HepG2 (cell line): Measurements from ENCODE around the gene IGFLR1. TPM values are rescaled to one million over a fixed set of nuclear protein-coding genes. Genes with fewer than 3 reads are reported as not detected.

Source experiments
- AHR ChIP-seq: IDR thresholded peaks from 2 replicates; pipeline ENCODE4 v1.6.1; 2018; ENCODE audit warnings: missing genetic modification reagents, missing compliant biosample characterization
- CBX2 ChIP-seq, 2 experiments: fragments of 200-600 bp in 1 of 2; sonication (generic); formaldehyde crosslinking in 1 of 2; IDR thresholded peaks; 2 replicates each; pipeline versions ENCODE4 v1.7.0 to v1.8.1; 2018 to 2022; ENCODE audit warnings: low read depth in 2 of 2, low read length in 1 of 2, mild to moderate bottlenecking in 1 of 2, missing genetic modification reagents in 1 of 2
- CEBPG ChIP-seq: IDR thresholded peaks from 2 replicates; pipeline ENCODE4 v1.6.1; 2016
- RARA ChIP-seq: IDR thresholded peaks from 2 replicates; pipeline ENCODE4 v1.6.1; 2016; ENCODE audit warnings: missing genetic modification reagents, missing compliant biosample characterization
- SNAI1 ChIP-seq: sonication (generic); formaldehyde crosslinking; IDR thresholded peaks from 2 replicates; pipeline ENCODE4 v1.5.0; 2020; ENCODE audit warnings: mild to moderate bottlenecking, missing genetic modification reagents, borderline replicate concordance
- TEAD2 ChIP-seq: sonication (generic); formaldehyde crosslinking; IDR thresholded peaks from 2 replicates; pipeline ENCODE4 v1.9.0; 2021; ENCODE audit warnings: missing genetic modification reagents
- ZFX ChIP-seq: sonication (generic); formaldehyde crosslinking; IDR thresholded peaks from 2 replicates; pipeline ENCODE4 v1.4.0; 2020; ENCODE audit warnings: mild to moderate bottlenecking, low read depth, missing genetic modification reagents, moderate library complexity
- ZMAT3 ChIP-seq: sonication (generic); formaldehyde crosslinking; conservative IDR thresholded peaks from 2 replicates; pipeline ENCODE4 v1.7.0; 2021; ENCODE audit warnings: missing genetic modification reagents
- ZMYM4 ChIP-seq: sonication (generic); formaldehyde crosslinking; IDR thresholded peaks from 2 replicates; pipeline ENCODE4 v1.8.1; 2023; ENCODE audit warnings: mild to moderate bottlenecking, missing genetic modification reagents
- ZNF234 ChIP-seq: sonication (generic); formaldehyde crosslinking; conservative IDR thresholded peaks from 2 replicates; pipeline ENCODE4 v1.5.1; 2020; ENCODE audit warnings: mild to moderate bottlenecking, missing genetic modification reagents
- ZNF354B ChIP-seq: sonication (generic); formaldehyde crosslinking; IDR thresholded peaks from 2 replicates; pipeline ENCODE4 v1.8.0; 2022; ENCODE audit warnings: mild to moderate bottlenecking, missing genetic modification reagents
- ZNF367 ChIP-seq: sonication (generic); formaldehyde crosslinking; IDR thresholded peaks from 2 replicates; pipeline ENCODE4 v1.4.0; 2020; ENCODE audit warnings: missing genetic modification reagents, borderline replicate concordance
- ZNF552 ChIP-seq: sonication (generic); formaldehyde crosslinking; IDR thresholded peaks from 2 replicates; pipeline ENCODE4 v1.9.0; 2022; ENCODE audit warnings: missing genetic modification reagents, mild to moderate bottlenecking, borderline replicate concordance
- ZNF558 ChIP-seq: sonication (generic); formaldehyde crosslinking; IDR thresholded peaks from 2 replicates; pipeline ENCODE4 v1.9.0; 2022; ENCODE audit warnings: mild to moderate bottlenecking, missing genetic modification reagents, borderline replicate concordance
- polyA plus RNA-seq, 8 experiments: library from polyadenylated mRNA; depleted of rRNA in 3 of 8; stranded (reverse) in 7 of 8; unstranded in 1 of 8; fragments of >200 nt; fragmentation: Illumina TruSeq in 4 of 8; extraction: Trizol in 4 of 8; gene quantifications; 2 replicates each; pipeline versions ENCODE4 v1.2.1 to v1.2.3, GENCODE V29; 2011 to 2016; ENCODE audit warnings: low read depth in 4 of 8, missing spikeins in 1 of 8, mixed read lengths in 1 of 8; ENCODE audit not compliant: insufficient read depth in 1 of 8
- total RNA-seq, 5 experiments: library from RNA; depleted of rRNA; stranded (reverse); fragments of >200 nt; fragmentation: Illumina TruSeq; extraction: Trizol; gene quantifications; 2 replicates each; pipeline ENCODE4 v1.2.3, GENCODE V29; 2016; ENCODE audit warnings: low read depth in 1 of 5
- TF ChIP-seq, protein P1 (sequence below): IDR thresholded peaks from 2 replicates; pipeline ENCODE4 v1.6.1; 2016
- TF ChIP-seq, protein P2 (sequence below): sonication (generic); formaldehyde crosslinking; IDR thresholded peaks from 2 replicates; pipeline ENCODE4 v1.4.0; 2020; ENCODE audit warnings: missing genetic modification reagents, borderline replicate concordance
- TF ChIP-seq, protein P3 (sequence below): sonication (generic); formaldehyde crosslinking; IDR thresholded peaks from 2 replicates; pipeline ENCODE4 v1.8.0; 2022; ENCODE audit warnings: missing genetic modification reagents, low read depth, mild to moderate bottlenecking, borderline replicate concordance
- TF ChIP-seq, protein P4 (sequence below): IDR thresholded peaks from 2 replicates; pipeline ENCODE4 v1.6.1; 2016; ENCODE audit warnings: missing genetic modification reagents, missing compliant biosample characterization
- TF ChIP-seq, protein P5 (sequence below): sonication (generic); formaldehyde crosslinking; IDR thresholded peaks from 2 replicates; pipeline ENCODE4 v1.8.0; 2022; ENCODE audit warnings: low read depth, missing genetic modification reagents
- TF ChIP-seq, protein P6 (sequence below): sonication (generic); formaldehyde crosslinking; IDR thresholded peaks from 2 replicates; pipeline ENCODE4 v1.8.1; 2023; ENCODE audit warnings: mild to moderate bottlenecking, missing genetic modification reagents, borderline replicate concordance
- TF ChIP-seq, protein P7 (sequence below): sonication (generic); formaldehyde crosslinking; IDR thresholded peaks from 2 replicates; pipeline ENCODE4 v1.4.0; 2020; ENCODE audit warnings: missing genetic modification reagents
- TF ChIP-seq, protein P8 (sequence below): sonication (generic); formaldehyde crosslinking; IDR thresholded peaks from 2 replicates; pipeline ENCODE4 v1.4.0; 2020; ENCODE audit warnings: mild to moderate bottlenecking, low read depth, missing genetic modification reagents

The IGFLR1 gene
- total and polyA plus RNA-seq, 2 of the 13 experiments (the other 11 are each of a cell fraction or from before 2014, with no cell fraction given) = 5.4 to 8.9 TPM

DNA sequence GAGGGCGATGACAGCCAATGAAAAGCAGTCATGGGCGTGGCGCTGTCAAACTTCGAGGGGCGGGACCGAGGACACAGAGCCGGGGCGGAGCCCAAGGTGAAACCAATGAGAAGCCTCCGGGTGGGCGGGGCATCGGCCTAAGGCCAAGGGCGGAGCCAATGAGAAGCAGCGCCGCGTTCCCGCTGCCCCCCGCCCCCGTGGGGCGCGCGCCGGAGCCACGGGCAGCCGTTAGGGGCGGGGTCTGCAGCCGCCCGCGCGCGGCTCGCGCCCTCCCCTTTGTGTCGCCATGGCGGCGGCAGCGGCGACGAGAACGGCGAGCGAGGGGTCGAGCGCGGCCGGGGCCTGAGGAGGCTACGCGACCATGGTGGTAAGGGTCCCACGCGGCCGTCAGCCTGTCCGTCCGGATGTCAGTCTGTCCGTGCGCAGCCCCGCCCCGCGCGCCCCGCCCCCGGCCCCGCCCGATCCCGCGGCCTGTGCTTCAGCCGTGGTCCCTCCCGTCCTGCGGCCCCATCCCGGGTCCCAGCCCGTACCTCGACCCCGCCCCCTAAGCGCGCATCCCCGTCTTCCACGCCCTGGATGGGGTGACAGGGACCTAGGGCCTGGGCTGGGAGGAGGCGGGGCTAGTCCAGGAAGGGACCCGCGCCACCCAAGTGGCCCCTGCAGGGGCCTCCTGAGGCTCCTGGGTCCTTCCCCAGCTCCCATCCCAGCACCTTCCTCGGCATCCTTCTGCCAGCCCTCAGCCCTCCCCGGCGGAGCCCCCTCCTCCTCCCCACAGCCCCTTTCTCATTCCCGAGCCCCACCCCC lies 33.2 kb upstream of the IGFLR1 start, which contains the start of gene ARHGAP33 (continued):
- TF ChIP-seq, protein P1, sequence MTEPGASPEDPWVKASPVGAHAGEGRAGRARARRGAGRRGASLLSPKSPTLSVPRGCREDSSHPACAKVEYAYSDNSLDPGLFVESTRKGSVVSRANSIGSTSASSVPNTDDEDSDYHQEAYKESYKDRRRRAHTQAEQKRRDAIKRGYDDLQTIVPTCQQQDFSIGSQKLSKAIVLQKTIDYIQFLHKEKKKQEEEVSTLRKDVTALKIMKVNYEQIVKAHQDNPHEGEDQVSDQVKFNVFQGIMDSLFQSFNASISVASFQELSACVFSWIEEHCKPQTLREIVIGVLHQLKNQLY = no peak
- TF ChIP-seq CEBPG (CRISPR knock-in tag) (no peak), ZMYM4 (CRISPR knock-in tag) (peak; percentile 67; the same call in 1 of the 2 replicates), SNAI1 (CRISPR knock-in tag) (no peak), ZFX (CRISPR knock-in tag) (peak; percentile 32; the same call in 1 of the 2 replicates), ZNF367 (CRISPR knock-in tag) (no peak), ZNF558 (CRISPR knock-in tag) (no peak), TEAD2 (no peak), AHR (CRISPR knock-in tag) (no peak), ZNF234 (CRISPR knock-in tag) (no peak), ZNF354B (no peak), ZNF552 (CRISPR knock-in tag) (no peak), ZMAT3 (no peak), RARA (CRISPR knock-in tag) (no peak), CBX2 (IDR thresholded peaks at IDR 0.05; ENCODE audit: low read depth, low read length) (no peak), CBX2 (CRISPR knock-in tag; IDR thresholded peaks at IDR 0.05; ENCODE audit: low read depth) (no peak)
- TF ChIP-seq, protein P2, sequence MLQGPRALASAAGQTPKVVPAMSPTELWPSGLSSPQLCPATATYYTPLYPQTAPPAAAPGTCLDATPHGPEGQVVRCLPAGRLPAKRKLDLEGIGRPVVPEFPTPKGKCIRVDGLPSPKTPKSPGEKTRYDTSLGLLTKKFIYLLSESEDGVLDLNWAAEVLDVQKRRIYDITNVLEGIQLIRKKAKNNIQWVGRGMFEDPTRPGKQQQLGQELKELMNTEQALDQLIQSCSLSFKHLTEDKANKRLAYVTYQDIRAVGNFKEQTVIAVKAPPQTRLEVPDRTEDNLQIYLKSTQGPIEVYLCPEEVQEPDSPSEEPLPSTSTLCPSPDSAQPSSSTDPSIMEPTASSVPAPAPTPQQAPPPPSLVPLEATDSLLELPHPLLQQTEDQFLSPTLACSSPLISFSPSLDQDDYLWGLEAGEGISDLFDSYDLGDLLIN (CRISPR knock-in tag) = no peak
- TF ChIP-seq, protein P3, sequence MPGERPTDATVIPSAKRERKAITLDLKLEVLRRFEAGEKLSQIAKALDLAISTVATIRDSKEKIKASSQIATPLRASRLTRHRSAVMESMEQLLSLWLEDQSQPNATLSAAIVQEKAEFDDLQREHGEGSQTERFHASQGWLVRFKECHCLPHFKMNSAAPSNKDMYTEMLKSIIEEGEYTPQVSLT = no peak
- TF ChIP-seq, protein P4, sequence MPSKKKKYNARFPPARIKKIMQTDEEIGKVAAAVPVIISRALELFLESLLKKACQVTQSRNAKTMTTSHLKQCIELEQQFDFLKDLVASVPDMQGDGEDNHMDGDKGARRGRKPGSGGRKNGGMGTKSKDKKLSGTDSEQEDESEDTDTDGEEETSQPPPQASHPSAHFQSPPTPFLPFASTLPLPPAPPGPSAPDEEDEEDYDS = peak; percentile 90
- TF ChIP-seq, protein P5, sequence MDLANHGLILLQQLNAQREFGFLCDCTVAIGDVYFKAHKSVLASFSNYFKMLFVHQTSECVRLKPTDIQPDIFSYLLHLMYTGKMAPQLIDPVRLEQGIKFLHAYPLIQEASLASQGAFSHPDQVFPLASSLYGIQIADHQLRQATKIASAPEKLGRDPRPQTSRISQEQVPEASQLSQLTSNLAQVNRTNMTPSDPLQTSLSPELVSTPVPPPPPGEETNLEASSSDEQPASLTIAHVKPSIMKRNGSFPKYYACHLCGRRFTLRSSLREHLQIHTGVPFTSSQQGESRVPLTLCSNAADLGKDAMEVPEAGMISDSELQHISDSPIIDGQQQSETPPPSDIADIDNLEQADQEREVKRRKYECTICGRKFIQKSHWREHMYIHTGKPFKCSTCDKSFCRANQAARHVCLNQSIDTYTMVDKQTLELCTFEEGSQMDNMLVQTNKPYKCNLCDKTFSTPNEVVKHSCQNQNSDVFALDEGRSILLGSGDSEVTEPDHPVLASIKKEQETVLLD (CRISPR knock-in tag) = no peak
- TF ChIP-seq, protein P6, sequence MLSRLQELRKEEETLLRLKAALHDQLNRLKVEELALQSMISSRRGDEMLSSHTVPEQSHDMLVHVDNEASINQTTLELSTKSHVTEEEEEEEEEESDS = no peak
- TF ChIP-seq, protein P7, sequence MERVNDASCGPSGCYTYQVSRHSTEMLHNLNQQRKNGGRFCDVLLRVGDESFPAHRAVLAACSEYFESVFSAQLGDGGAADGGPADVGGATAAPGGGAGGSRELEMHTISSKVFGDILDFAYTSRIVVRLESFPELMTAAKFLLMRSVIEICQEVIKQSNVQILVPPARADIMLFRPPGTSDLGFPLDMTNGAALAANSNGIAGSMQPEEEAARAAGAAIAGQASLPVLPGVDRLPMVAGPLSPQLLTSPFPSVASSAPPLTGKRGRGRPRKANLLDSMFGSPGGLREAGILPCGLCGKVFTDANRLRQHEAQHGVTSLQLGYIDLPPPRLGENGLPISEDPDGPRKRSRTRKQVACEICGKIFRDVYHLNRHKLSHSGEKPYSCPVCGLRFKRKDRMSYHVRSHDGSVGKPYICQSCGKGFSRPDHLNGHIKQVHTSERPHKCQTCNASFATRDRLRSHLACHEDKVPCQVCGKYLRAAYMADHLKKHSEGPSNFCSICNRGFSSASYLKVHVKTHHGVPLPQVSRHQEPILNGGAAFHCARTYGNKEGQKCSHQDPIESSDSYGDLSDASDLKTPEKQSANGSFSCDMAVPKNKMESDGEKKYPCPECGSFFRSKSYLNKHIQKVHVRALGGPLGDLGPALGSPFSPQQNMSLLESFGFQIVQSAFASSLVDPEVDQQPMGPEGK (CRISPR knock-in tag) = peak; percentile 51
- TF ChIP-seq, protein P8, sequence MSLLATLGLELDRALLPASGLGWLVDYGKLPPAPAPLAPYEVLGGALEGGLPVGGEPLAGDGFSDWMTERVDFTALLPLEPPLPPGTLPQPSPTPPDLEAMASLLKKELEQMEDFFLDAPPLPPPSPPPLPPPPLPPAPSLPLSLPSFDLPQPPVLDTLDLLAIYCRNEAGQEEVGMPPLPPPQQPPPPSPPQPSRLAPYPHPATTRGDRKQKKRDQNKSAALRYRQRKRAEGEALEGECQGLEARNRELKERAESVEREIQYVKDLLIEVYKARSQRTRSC (CRISPR knock-in tag) = no peak
